Glutamatergic neuron (in vitro differentiated cells): ENCODE data around the gene ARHGEF11. TPM values are rescaled to one million over a fixed set of nuclear protein-coding genes. Genes with fewer than 3 reads are reported as not detected.

Experiments
- DNase-seq: peaks from one replicate; pipeline ENCODE4 v3.0.0; 2022
- H3K27ac Mint-ChIP-seq: one replicate; pipeline ENCODE4 v1.8.0; 2020; ENCODE audit warnings: mild to moderate bottlenecking, mixed read lengths, inconsistent platforms; ENCODE audit not compliant: unreplicated experiment
- H3K27me3 Mint-ChIP-seq: one replicate; pipeline ENCODE4 v1.8.0; 2020; ENCODE audit warnings: mild to moderate bottlenecking, moderate library complexity, mixed read lengths, inconsistent platforms; ENCODE audit not compliant: unreplicated experiment
- H3K36me3 Mint-ChIP-seq: one replicate; pipeline ENCODE4 v1.8.0; 2020; ENCODE audit warnings: mild to moderate bottlenecking, mixed read lengths, inconsistent platforms; ENCODE audit not compliant: unreplicated experiment
- H3K4me1 Mint-ChIP-seq: one replicate; pipeline ENCODE4 v1.8.0; 2020; ENCODE audit warnings: mild to moderate bottlenecking, low read depth, mixed read lengths, inconsistent platforms; ENCODE audit not compliant: unreplicated experiment
- H3K4me3 Mint-ChIP-seq: one replicate; pipeline ENCODE4 v1.8.0; 2020; ENCODE audit warnings: mild to moderate bottlenecking, mixed read lengths, inconsistent platforms; ENCODE audit not compliant: unreplicated experiment
- H3K9me3 Mint-ChIP-seq: one replicate; pipeline ENCODE4 v1.8.0; 2020; ENCODE audit warnings: mild to moderate bottlenecking, moderate library complexity, mixed read lengths, inconsistent platforms; ENCODE audit not compliant: unreplicated experiment
- long read RNA-seq: library from polyadenylated mRNA; unstranded; transcript quantifications from one replicate; pipeline ENCODE4 v2.0.0, GENCODE V29; 2020; ENCODE audit not compliant: unreplicated experiment
- total RNA-seq: library from RNA; stranded (reverse); fragmentation: NEBNext Ultra II Directional; extraction: Animal tissue kit (Norgen Biotek cat#: 25700); gene quantifications from one replicate; pipeline ENCODE4 v1.2.1, GENCODE V29; 2021; ENCODE audit not compliant: unreplicated experiment
- TF ChIP-seq, protein P1 (sequence below): fragments of 200-600 bp; sonication (generic); IDR thresholded peaks from one replicate; pipeline ENCODE4 v1.5.0; 2021; ENCODE audit not compliant: partially characterized antibody, unreplicated experiment

The ARHGEF11 gene, protein sequence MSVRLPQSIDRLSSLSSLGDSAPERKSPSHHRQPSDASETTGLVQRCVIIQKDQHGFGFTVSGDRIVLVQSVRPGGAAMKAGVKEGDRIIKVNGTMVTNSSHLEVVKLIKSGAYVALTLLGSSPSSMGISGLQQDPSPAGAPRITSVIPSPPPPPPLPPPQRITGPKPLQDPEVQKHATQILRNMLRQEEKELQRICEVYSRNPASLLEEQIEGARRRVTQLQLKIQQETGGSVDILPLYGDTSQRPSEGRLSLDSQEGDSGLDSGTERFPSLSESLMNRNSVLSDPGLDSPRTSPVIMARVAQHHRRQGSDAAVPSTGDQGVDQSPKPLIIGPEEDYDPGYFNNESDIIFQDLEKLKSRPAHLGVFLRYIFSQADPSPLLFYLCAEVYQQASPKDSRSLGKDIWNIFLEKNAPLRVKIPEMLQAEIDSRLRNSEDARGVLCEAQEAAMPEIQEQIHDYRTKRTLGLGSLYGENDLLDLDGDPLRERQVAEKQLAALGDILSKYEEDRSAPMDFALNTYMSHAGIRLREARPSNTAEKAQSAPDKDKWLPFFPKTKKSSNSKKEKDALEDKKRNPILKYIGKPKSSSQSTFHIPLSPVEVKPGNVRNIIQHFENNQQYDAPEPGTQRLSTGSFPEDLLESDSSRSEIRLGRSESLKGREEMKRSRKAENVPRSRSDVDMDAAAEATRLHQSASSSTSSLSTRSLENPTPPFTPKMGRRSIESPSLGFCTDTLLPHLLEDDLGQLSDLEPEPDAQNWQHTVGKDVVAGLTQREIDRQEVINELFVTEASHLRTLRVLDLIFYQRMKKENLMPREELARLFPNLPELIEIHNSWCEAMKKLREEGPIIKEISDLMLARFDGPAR (N-terminal part only)
- total RNA-seq = 40.5 TPM
- long read RNA-seq, partial matches to known transcripts = 0 of 2 reads
- long read RNA-seq, other reads (novel, unspliced or antisense) = 2 of 2 reads

DNA sequence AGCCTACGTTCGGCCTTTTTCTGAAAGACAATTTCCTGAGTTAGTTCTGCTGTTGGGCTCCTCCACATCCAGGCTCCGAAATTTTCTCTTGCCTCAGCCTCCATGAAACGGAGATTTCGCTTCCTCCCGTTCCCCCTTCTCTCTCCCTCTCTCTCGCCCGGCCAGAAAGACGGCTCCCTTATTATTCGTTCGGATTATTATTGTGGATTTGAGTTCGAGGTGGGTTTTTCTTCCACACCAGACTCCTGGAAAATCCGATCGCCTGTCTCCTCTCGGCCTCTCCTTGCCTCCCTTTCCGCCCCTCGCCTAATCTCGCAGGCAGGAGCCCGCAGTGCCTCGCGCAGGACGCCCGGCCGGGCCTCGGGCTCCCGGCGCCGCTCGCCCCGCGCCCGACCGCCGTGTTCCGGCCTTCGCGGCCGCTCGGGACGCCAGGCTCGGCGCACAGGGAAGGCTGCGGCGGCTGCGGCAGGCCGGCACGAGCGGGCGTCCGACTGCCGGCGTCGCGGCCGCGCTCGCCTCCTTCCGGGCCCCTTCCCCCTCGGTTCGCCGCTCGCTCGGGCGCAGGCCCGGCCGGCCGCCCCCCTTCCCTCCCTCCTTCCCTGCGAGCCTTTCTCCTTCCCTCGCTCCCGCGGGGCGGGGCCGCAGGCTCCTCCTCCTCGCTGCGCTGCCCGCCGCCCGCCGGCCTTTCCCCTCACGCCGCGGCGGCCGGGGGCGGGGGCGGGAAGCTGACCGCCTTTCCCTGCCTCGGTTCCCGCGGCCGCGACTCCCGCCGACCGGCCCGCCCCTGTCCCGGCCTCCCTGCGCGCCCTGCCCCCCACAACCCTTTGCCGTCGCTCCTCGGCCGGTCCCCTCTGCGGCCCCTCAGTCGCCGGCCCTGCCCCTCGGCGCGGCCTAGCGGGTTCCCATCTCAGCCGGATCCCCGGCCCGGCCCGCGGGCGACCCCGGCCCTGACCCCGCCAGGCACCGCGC is at the start of gene ARHGEF11:
TSS of gene ARHGEF11 (minus strand) at position 493 of the 969 bp plus-strand sequence. CDS start 1,412 bp downstream, outside the sequence.
- Mint-ChIP-seq H3K4me3 (peak within 1 kb of the TSS; percentile 99), H3K27ac (peak within 1 kb of the TSS; percentile 97), H3K36me3 (no peaks in the 10 kb centered on the region), H3K4me1 (peaks cover 21% of the 10 kb centered on the region), H3K9me3 (peaks cover 5% of the 10 kb centered on the region), H3K27me3 (no peaks in the 10 kb centered on the region)
- peak; percentile 93 for DNase-seq
- TF ChIP-seq, protein P1, sequence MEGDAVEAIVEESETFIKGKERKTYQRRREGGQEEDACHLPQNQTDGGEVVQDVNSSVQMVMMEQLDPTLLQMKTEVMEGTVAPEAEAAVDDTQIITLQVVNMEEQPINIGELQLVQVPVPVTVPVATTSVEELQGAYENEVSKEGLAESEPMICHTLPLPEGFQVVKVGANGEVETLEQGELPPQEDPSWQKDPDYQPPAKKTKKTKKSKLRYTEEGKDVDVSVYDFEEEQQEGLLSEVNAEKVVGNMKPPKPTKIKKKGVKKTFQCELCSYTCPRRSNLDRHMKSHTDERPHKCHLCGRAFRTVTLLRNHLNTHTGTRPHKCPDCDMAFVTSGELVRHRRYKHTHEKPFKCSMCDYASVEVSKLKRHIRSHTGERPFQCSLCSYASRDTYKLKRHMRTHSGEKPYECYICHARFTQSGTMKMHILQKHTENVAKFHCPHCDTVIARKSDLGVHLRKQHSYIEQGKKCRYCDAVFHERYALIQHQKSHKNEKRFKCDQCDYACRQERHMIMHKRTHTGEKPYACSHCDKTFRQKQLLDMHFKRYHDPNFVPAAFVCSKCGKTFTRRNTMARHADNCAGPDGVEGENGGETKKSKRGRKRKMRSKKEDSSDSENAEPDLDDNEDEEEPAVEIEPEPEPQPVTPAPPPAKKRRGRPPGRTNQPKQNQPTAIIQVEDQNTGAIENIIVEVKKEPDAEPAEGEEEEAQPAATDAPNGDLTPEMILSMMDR = no peak

DNA sequence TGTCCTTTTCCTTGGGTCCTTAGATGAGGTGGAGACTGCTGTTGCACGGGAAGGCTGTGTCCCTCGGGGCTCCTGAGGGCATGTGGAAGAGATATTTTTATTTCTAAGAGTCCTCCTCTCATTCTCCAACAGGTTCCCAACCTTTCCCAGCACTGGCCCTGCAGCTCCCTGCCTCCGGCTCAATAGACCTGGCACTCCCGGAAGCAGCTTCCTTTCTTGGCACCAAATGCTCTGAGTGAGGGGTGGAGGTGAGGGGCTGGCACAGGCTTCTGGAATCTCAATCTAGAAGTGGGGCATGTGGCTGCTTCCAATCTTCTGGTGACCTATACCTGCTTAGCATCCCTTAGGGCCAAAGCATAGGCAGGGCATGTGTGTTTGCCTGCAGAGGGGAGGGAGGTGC is 49.5 kb upstream of the ARHGEF11 start:
- Mint-ChIP-seq H3K4me3 (no peak overlapping the region), H3K27me3 (peaks cover 7% of the 10 kb centered on the region), H3K9me3 (no peaks in the 10 kb centered on the region), H3K36me3 (no peaks in the 10 kb centered on the region), H3K4me1 (peaks cover 6% of the 10 kb centered on the region), H3K27ac (no peak overlapping the region)
- DNase-seq = no peak
- TF ChIP-seq, protein P1 = no peak

DNA sequence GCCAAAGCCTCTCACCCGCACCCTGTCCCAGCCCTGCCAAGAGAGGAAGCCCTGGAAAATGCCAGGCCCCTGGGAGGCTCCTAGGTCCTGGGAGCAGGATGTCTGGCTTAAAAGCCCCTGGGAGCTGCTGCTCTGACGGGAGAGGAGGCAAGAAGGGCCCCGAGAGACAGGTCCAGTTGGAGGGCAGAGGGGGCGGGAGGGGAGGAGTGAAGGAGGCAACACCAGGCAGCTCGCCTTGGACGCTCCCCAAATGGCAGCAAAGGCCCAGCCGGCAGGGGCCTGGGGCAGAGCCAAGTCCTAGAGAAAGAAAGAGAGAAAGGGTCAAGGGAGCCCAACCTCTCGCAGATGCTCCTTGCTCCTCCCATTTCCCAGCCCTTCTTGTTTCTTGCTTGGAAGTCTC is 47.3 kb upstream of the ARHGEF11 start:
- Mint-ChIP-seq H3K27me3 (peaks cover 8% of the 10 kb centered on the region), H3K4me1 (peaks cover 10% of the 10 kb centered on the region), H3K36me3 (no peaks in the 10 kb centered on the region), H3K9me3 (no peaks in the 10 kb centered on the region), H3K4me3 (no peak overlapping the region), H3K27ac (no peak overlapping the region)
- TF ChIP-seq, protein P1 = no peak
- DNase-seq = no peak

DNA sequence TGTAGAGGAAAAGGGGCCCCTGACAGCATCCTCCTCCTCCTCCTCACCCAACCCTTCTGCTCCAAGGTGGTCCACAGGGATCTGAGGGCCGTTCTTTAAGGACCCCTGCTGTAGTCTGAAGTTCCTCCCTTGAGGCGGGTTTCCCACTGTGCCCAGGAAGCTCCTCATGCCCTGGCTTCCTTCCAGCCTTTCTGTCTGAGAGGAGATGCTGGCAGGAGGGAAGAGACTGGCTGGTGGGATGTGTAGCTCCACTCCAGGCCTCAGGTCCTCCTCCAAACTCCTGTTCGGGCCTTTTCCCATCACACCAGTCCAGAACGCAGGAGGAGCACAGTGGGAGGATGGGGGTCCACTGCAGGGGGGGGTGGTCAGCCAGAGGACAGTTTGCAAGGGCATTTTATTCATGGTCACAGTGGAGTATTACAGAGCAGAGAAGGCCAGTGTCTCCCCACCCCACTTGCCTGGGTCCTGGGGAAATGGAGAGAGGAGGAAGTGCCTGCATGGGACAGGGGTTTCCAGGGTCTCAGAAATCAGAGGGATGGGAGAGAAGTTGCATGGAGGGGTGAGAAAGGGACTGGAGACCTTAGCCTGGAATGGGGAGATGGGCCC is 46.2 kb upstream of the ARHGEF11 start:
- Mint-ChIP-seq H3K4me1 (peaks cover 10% of the 10 kb centered on the region), H3K36me3 (no peaks in the 10 kb centered on the region), H3K27ac (no peak overlapping the region), H3K27me3 (peaks cover 5% of the 10 kb centered on the region), H3K4me3 (no peak overlapping the region), H3K9me3 (no peaks in the 10 kb centered on the region)
- TF ChIP-seq, protein P1 = no peak
- DNase-seq = no peak
